Mesothelial cell of epicardium (in vitro differentiated cells): ENCODE measurements around the gene SMURF2. TPM values are rescaled to one million over a fixed set of nuclear protein-coding genes. Genes with fewer than 3 reads are reported as not detected.
A peak's percentile ranks its signal among the peaks of the same experiment; 100 is the strongest.

Source experiments
- DNase-seq, 2 experiments: peaks; one replicate each; pipeline ENCODE4 v3.0.0; 2021; ENCODE audit warnings: low spot score in 2 of 2; ENCODE audit not compliant: unreplicated experiment in 2 of 2
- H3K27ac Mint-ChIP-seq: 2 replicates; pipeline ENCODE4 v1.8.0; 2021; ENCODE audit warnings: mixed read lengths
- H3K27me3 Mint-ChIP-seq: 2 replicates; pipeline ENCODE4 v1.8.0; 2021; ENCODE audit warnings: low read depth, mixed read lengths
- H3K36me3 Mint-ChIP-seq: 2 replicates; pipeline ENCODE4 v1.8.0; 2021; ENCODE audit warnings: mixed read lengths
- H3K4me1 Mint-ChIP-seq: 2 replicates; pipeline ENCODE4 v1.8.0; 2021; ENCODE audit warnings: mixed read lengths
- H3K4me3 Mint-ChIP-seq: 2 replicates; pipeline ENCODE4 v1.8.0; 2021; ENCODE audit warnings: mild to moderate bottlenecking, moderate library complexity, mixed read lengths
- H3K9me3 Mint-ChIP-seq: 2 replicates; pipeline ENCODE4 v1.8.0; 2021; ENCODE audit warnings: mixed read lengths
- CTCF ChIP-seq: fragments of 200-600 bp; sonication (generic); IDR thresholded peaks from one replicate; pipeline ENCODE4 v1.5.0; 2021; ENCODE audit warnings: antibody characterized with exemption; ENCODE audit not compliant: unreplicated experiment
- total RNA-seq: library from RNA; stranded (reverse); gene quantifications from 3 replicates; pipeline ENCODE4 v1.2.1, GENCODE V29; 2021

The SMURF2 gene
- total RNA-seq, 1 donor from 2014 or later = 41.2 TPM

- Mint-ChIP-seq H3K9me3 (no peaks in the 10 kb centered on the region), H3K36me3 (peaks cover 45% of the 10 kb centered on the region), H3K27me3 (no peaks in the 10 kb centered on the region), H3K27ac (peak overlapping the region; percentile 100), H3K4me3 (peak overlapping the region; percentile 100), H3K4me1 (peaks cover 42% of the 10 kb centered on the region)
- no peak for TF ChIP-seq CTCF
- peak in 1 of 2 experiments; percentile 39 for DNase-seq
Observed at GRCh38 chr17:64504769-64505339, 157.3 kb downstream of the SMURF2 start.

- Mint-ChIP-seq H3K36me3 (peaks cover 47% of the 10 kb centered on the region), H3K4me3 (peak overlapping the region; percentile 100), H3K4me1 (peaks cover 39% of the 10 kb centered on the region), H3K9me3 (no peaks in the 10 kb centered on the region), H3K27me3 (no peaks in the 10 kb centered on the region), H3K27ac (peak overlapping the region; percentile 100)
- no peak for DNase-seq
- TF ChIP-seq CTCF = no peak
Observed at GRCh38 chr17:64503821-64504768, 158.0 kb downstream of the SMURF2 start.

- H3K36me3 Mint-ChIP-seq = peaks cover 47% of the 10 kb centered on the region
- H3K4me1 Mint-ChIP-seq = peaks cover 34% of the 10 kb centered on the region
- no peak overlapping the region for H3K4me3 Mint-ChIP-seq
Observed at GRCh38 chr17:64503341-64503740, 158.8 kb downstream of the SMURF2 start.

GRCh38 chr17:64502809-64503208 is 159.3 kb downstream of the SMURF2 start:
- Mint-ChIP-seq H3K4me3 (no peak overlapping the region), H3K27me3 (no peaks in the 10 kb centered on the region), H3K36me3 (peaks cover 47% of the 10 kb centered on the region), H3K9me3 (no peaks in the 10 kb centered on the region), H3K27ac (peak overlapping the region; percentile 78), H3K4me1 (peaks cover 31% of the 10 kb centered on the region)
- TF ChIP-seq CTCF = no peak
- DNase-seq = no peak

More at GRCh38 chr17:64503341-64503740, 158.8 kb downstream of the SMURF2 start:
- no peak for TF ChIP-seq CTCF
- no peaks in the 10 kb centered on the region for H3K9me3 Mint-ChIP-seq
- H3K27ac Mint-ChIP-seq = peak overlapping the region; percentile 78
- DNase-seq = no peak
- H3K27me3 Mint-ChIP-seq = no peaks in the 10 kb centered on the region

GRCh38 chr17:64502021-64502420 is 160.1 kb downstream of the SMURF2 start:
- H3K27me3 Mint-ChIP-seq = no peaks in the 10 kb centered on the region
- H3K9me3 Mint-ChIP-seq = no peaks in the 10 kb centered on the region
- peaks cover 34% of the 10 kb centered on the region for H3K4me1 Mint-ChIP-seq
- TF ChIP-seq CTCF = no peak
- no peak overlapping the region for H3K4me3 Mint-ChIP-seq
- H3K27ac Mint-ChIP-seq = peak overlapping the region; percentile 62
- H3K36me3 Mint-ChIP-seq = peaks cover 47% of the 10 kb centered on the region
- DNase-seq = no peak
